Measurements from ENCODE around the gene STUM. TPM values are rescaled to one million over a fixed set of nuclear protein-coding genes. Genes with fewer than 3 reads are reported as not detected.
"Not testable (repeated sequence)": the region's sequence is repeated elsewhere in the genome, so short reads cannot be mapped to it uniquely, and the experiment has no call there.

STUM gene
- total RNA-seq, 1 experiment from 2014 or later, result 0.37 TPM

DNA sequence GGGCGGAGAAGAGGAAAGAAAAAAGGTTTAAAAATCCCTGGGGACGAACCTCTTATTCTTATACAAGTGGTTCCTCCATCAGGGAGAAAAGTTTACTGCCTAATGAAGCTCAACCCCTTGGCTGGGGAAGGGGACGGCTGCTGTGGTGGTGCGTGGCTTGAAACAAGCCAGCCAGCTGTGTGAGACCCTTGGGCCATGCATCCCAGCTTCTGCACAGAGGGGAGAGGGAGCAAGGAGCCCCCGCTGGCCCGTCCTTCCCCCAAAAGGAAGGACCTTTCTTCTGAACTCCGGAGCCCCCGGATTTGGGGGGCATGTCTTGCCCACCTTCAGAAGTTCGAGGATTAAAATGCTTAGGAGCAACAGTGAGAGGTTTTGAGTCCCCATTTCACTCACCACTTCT is 67.3 kb downstream of the STUM start:
- Mint-ChIP-seq H3K9me3 (ENCODE audit: unreplicated experiment) (no peaks in the 10 kb centered on the region), H3K4me1 (ENCODE audit: insufficient read depth, unreplicated experiment) (no peaks in the 10 kb centered on the region), H3K36me3 (ENCODE audit: insufficient read depth, unreplicated experiment) (no peaks in the 10 kb centered on the region), H3K27ac (ENCODE audit: low read depth, unreplicated experiment) (no peak overlapping the region), H3K4me3 (ENCODE audit: unreplicated experiment) (no peak overlapping the region), H3K27me3 (ENCODE audit: insufficient read depth, unreplicated experiment) (peaks cover 8% of the 10 kb centered on the region)
- CTCF ChIA-PET, result interaction anchor here (0.5 to 1.1 kb wide), 5 partner anchors 11 to 69 kb away, joined by 3 to 5 read pairs (median 3); no protein-coding TSS in a partner anchor
- TF ChIP-seq CTCF (IDR thresholded peaks at IDR 0.05; ENCODE audit: unreplicated experiment), result no peak
- intact Hi-C loops (cut with micrococcal nuclease), result no loop called here
- no peak for DNase-seq (ENCODE audit: unreplicated experiment)
- no TSS peak for BruUV-seq (replicated peaks)
- POLR2A ChIA-PET, result no interaction called here

GRCh38 chr1:226616636-226617035 is 68.1 kb downstream of the STUM start:
- Mint-ChIP-seq H3K9me3 (ENCODE audit: unreplicated experiment) (no peaks in the 10 kb centered on the region), H3K36me3 (ENCODE audit: insufficient read depth, unreplicated experiment) (no peaks in the 10 kb centered on the region), H3K4me1 (ENCODE audit: insufficient read depth, unreplicated experiment) (no peaks in the 10 kb centered on the region), H3K4me3 (ENCODE audit: unreplicated experiment) (no peak overlapping the region), H3K27ac (ENCODE audit: low read depth, unreplicated experiment) (no peak overlapping the region), H3K27me3 (ENCODE audit: insufficient read depth, unreplicated experiment) (peaks cover 8% of the 10 kb centered on the region)
- intact Hi-C loops (cut with micrococcal nuclease), result no loop called here
- ChIA-PET CTCF (interaction anchor here (1.0 kb wide), 2 partner anchors 8 to 18 kb away, joined by 3 to 4 read pairs; no protein-coding TSS in a partner anchor), POLR2A (no interaction called here)
- no peak for DNase-seq (ENCODE audit: unreplicated experiment)
- BruUV-seq (replicated peaks), result no TSS peak
- no peak for TF ChIP-seq CTCF (IDR thresholded peaks at IDR 0.05; ENCODE audit: unreplicated experiment)

- Mint-ChIP-seq H3K9me3 (ENCODE audit: unreplicated experiment) (no peaks in the 10 kb centered on the region), H3K27ac (ENCODE audit: low read depth, unreplicated experiment) (no peak overlapping the region), H3K36me3 (ENCODE audit: insufficient read depth, unreplicated experiment) (no peaks in the 10 kb centered on the region), H3K27me3 (ENCODE audit: insufficient read depth, unreplicated experiment) (peaks cover 8% of the 10 kb centered on the region), H3K4me1 (ENCODE audit: insufficient read depth, unreplicated experiment) (no peaks in the 10 kb centered on the region), H3K4me3 (ENCODE audit: unreplicated experiment) (no peak overlapping the region)
- ChIA-PET POLR2A (no interaction called here), CTCF (interaction anchor here (1.0 kb wide), 2 partner anchors 9 to 18 kb away, joined by 3 to 4 read pairs; no protein-coding TSS in a partner anchor)
- no TSS peak for BruUV-seq (replicated peaks)
- intact Hi-C loops (cut with micrococcal nuclease), result no loop called here
- DNase-seq (ENCODE audit: unreplicated experiment), result no peak
- TF ChIP-seq CTCF (IDR thresholded peaks at IDR 0.05; ENCODE audit: unreplicated experiment), result no peak
These were observed 68.5 kb downstream of the STUM start for GRCh38 chr1:226617109-226617508.

- H3K27me3 Mint-ChIP-seq (ENCODE audit: insufficient read depth, unreplicated experiment); H3K9me3 Mint-ChIP-seq (ENCODE audit: unreplicated experiment); H3K36me3 Mint-ChIP-seq (ENCODE audit: insufficient read depth, unreplicated experiment); BruUV-seq (replicated peaks); DNase-seq (ENCODE audit: unreplicated experiment); POLR2A ChIA-PET; H3K4me1 Mint-ChIP-seq (ENCODE audit: insufficient read depth, unreplicated experiment); intact Hi-C loops (cut with micrococcal nuclease); H3K27ac Mint-ChIP-seq (ENCODE audit: low read depth, unreplicated experiment); H3K4me3 Mint-ChIP-seq (ENCODE audit: unreplicated experiment): not testable (repeated sequence)
- CTCF ChIA-PET, result interaction anchor here (0.6 to 1.7 kb wide), 5 partner anchors 9 to 786 kb away, joined by 3 to 4 read pairs (median 3); no protein-coding TSS in a partner anchor
These were observed 69.2 kb downstream of the STUM start for GRCh38 chr1:226617719-226618118.

GRCh38 chr1:226618380-226618779 is 69.8 kb downstream of the STUM start:
- intact Hi-C loops (cut with micrococcal nuclease), result no loop called here
- POLR2A ChIA-PET, result no interaction called here
- Mint-ChIP-seq H3K27me3 (ENCODE audit: insufficient read depth, unreplicated experiment) (peaks cover 8% of the 10 kb centered on the region), H3K9me3 (ENCODE audit: unreplicated experiment) (no peaks in the 10 kb centered on the region), H3K36me3 (ENCODE audit: insufficient read depth, unreplicated experiment) (no peaks in the 10 kb centered on the region), H3K27ac (ENCODE audit: low read depth, unreplicated experiment) (no peak overlapping the region), H3K4me1 (ENCODE audit: insufficient read depth, unreplicated experiment) (no peaks in the 10 kb centered on the region), H3K4me3 (ENCODE audit: unreplicated experiment) (no peak overlapping the region)
- no peak for DNase-seq (ENCODE audit: unreplicated experiment)
- TF ChIP-seq CTCF (IDR thresholded peaks at IDR 0.05; ENCODE audit: unreplicated experiment), result no peak
- CTCF ChIA-PET, result interaction anchor here (0.6 to 1.7 kb wide), 6 partner anchors 8 to 786 kb away, joined by 3 to 5 read pairs (median 3); no protein-coding TSS in a partner anchor
- no TSS peak for BruUV-seq (replicated peaks)
